Epithelial cell of proximal tubule (primary cell): ENCODE data around the gene EYA2. TPM values are rescaled to one million over a fixed set of nuclear protein-coding genes. Genes with fewer than 3 reads are reported as not detected.
"Not testable (repeated sequence)": the region's sequence is repeated elsewhere in the genome, so short reads cannot be mapped to it uniquely, and the experiment has no call there.

ENCODE experiments used
- DNase-seq: peaks from one replicate; pipeline ENCODE4 v3.0.0-alpha.2; 2011; ENCODE audit warnings: low read depth
- H3K4me3 ChIP-seq: 2 replicates; pipeline ENCODE4 v1.5.1; 2011; ENCODE audit warnings: low read depth, mild to moderate bottlenecking, low read length
- total RNA-seq: library from RNA; depleted of rRNA; stranded (reverse); fragments of >200 nt; gene quantifications from 2 replicates; pipeline ENCODE4 v1.2.3, GENCODE V29; 2015
- TF ChIP-seq, protein P1 (sequence below): conservative IDR thresholded peaks from 2 replicates; pipeline ENCODE4 v1.5.1; 2012; ENCODE audit warnings: low read depth, mild to moderate bottlenecking, low read length

EYA2 gene
- total RNA-seq, 1 donor from 2014 or later: not detected

DNA sequence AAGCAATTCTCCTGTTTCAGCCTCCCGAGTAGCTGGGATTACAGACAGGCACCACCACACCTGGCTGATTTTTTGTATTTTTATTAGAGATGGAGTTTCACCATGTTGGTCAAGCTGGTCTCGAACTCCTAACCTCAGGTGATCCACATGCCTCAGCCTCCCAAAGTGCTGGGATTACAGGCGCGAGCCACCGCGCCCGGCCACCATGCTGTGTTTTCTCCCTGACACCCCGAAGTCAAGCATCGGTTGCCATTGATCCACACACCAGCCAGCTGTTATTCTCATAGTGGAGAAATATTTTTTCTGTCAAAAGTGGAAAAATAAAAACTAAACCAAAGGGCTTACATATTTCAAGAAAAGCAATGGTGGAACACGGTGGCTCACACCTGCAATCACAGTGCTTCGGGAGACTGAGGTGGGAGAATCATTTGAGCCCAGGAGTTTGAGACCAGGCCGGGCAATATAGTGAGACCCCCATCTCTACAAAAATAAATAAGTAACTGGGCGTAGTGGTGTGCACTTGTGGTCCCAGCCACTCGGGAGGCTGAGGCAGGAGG is 304.4 kb downstream of the EYA2 start:
- TF ChIP-seq, protein P1, sequence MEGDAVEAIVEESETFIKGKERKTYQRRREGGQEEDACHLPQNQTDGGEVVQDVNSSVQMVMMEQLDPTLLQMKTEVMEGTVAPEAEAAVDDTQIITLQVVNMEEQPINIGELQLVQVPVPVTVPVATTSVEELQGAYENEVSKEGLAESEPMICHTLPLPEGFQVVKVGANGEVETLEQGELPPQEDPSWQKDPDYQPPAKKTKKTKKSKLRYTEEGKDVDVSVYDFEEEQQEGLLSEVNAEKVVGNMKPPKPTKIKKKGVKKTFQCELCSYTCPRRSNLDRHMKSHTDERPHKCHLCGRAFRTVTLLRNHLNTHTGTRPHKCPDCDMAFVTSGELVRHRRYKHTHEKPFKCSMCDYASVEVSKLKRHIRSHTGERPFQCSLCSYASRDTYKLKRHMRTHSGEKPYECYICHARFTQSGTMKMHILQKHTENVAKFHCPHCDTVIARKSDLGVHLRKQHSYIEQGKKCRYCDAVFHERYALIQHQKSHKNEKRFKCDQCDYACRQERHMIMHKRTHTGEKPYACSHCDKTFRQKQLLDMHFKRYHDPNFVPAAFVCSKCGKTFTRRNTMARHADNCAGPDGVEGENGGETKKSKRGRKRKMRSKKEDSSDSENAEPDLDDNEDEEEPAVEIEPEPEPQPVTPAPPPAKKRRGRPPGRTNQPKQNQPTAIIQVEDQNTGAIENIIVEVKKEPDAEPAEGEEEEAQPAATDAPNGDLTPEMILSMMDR: no peak

DNA sequence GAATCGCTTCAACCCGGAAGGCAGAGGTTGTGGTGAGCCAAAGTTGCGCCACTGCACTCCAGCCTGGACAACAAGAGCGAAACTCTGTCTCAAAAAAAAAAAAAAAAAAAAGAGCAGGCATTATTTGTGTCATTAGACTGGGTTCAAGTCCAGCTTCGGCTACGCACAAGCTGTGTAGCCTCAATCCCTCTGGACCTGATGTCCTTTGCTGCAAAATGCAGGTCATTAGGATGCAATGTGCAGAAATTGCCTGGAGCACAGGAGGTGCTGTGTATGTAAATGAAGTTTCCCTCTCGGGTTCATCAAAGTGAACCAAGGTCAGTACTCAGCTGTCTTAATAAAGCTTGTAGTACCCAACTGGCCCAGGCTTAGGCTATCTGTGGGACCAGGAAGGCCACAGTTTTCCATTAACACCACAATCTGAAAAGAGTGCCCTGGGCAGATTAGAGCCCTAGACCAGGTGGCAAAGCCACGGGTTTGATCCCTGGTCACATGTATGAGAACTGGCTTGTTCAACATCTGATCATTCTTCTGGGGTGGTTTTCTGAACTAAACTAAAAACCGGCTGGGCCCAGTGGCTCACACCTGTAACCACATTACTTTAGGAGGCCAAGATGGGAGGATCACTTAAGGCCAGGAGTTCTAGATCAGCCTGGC is 306.6 kb downstream of the EYA2 start:
- H3K4me3 ChIP-seq: no peak overlapping the region
- DNase-seq: no peak
- TF ChIP-seq, protein P1: no peak

More for the DNA sequence above, 304.4 kb downstream of the EYA2 start:
- H3K4me3 ChIP-seq: no peak overlapping the region
- DNase-seq: no peak

DNA sequence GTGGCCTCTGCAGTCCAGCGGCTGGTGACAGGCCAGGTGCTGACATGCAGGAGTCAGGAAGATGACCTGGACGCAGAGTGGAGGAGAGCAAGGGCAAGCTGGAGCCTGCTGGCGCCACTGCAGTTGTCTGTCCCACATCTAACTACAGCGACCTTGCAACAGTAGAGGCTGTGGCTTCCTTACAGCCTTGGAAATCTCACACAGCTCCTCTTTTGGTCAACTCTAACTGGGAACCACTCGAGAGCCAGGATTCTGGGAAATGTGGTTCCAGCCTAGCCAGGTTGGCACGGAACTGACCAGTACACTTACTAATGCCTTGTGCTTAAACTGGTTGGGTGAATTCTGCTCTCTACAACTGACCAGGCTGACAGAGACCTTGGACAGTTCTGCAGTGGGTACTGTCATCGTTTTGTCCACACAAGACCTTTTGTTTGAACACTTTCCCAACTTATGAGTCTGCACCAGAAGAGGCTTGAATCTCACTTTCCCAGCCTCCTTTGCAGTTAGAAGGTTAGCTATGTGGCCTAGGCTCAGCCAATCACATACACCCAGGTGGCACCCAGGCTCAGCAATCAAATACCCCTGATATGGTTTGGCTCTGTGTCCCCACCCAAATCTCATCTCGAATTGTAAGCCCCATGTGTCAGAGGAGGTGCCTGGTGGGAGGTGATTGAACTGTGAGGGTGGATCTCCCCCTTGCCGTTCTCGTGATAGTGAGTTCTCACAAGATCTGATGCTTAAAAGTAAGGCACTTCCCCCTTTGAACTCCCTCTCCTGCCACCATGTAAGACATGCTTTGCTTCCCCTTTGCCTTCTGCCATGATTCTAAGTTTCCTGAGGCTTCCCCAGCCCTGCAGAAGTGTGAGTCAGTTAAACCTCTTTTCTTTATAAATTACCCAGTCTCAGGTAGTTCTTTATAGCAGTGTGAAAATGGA is 308.4 kb downstream of the EYA2 start:
- DNase-seq: no peak
- TF ChIP-seq, protein P1: no peak
- no peak overlapping the region for H3K4me3 ChIP-seq

DNA sequence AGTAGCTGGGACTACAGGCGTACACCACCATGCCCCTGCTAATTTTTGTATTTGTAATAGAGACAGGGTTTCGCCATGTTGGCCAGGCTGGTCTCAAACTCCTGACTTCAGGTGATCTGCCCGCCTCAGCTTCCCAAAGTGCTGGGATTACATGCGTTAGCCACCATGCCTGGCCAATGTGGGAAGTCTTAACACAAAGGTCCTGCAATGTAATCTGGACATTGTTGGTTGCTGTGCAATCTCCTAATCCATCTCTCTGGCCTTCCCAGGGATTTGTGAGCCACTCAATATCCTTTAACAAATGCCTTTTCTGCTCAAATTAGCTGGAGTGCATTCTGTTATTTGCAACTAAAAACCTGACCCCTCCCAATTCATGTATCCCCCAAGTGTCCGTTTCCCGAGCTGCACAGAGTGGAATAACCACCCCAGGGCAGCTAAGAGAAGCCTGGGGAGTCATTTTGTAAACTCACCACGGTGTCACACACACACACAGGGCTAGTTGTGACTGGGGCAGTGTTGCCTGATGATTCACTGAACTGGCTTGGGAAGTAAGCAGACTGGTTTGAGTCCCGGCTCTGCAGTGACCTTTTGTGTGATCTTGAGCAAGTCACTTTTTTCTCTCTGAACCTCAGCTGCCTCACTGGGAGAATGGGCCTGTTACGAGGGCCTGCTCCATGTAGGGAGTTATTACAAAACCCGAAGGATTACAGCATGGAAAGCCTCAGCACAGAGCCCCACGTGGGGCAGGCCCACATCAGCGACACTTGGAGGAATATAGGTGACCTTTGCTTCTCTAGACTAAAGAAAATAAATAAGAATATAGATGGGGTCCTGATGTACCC is 309.6 kb downstream of the EYA2 start:
- TF ChIP-seq, protein P1: no peak
- no peak for DNase-seq
- H3K4me3 ChIP-seq: no peak overlapping the region

DNA sequence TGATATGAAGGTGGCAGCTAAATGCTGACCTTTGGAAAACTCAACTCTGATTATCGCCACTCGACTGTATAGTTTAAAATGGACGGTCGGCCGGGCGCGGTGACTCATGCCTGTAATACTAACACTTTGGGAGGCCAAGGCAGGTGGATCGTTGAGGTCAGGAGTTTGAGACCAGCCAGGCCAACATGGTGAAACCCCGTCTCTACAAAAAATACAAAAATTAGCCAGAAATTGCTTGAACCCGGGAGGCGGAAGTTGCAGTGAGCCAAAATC is 310.1 kb downstream of the EYA2 start:
- DNase-seq, H3K4me3 ChIP-seq: not testable (repeated sequence)

DNA sequence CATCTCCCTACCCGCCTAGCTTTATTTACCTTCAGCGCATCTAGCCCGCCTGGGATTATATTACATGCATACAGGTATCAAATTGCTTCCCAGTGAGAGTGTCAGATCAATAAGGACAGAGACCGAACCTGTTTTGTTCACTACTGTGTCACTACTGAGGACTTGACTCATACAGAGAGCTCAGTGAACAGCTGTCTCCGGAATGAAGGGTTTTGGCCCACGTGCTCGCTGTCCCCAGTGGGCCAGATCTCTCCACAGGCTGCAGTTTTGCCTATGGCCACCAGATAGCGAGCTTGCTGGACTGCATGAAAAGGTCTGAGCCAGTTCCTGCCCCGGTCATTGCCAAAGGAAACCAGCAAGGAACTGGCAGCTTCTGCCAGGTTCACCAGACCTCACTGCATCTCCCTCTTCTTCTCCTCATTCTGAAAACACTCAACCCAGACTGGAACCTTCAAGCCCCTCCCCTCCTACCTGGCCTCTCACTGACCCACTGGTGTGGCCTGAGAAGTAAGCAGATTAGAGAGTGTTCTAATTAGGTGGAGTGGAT is 311.0 kb downstream of the EYA2 start:
- TF ChIP-seq, protein P1: peak; percentile 90
- no peak overlapping the region for H3K4me3 ChIP-seq
- DNase-seq: no peak

DNA sequence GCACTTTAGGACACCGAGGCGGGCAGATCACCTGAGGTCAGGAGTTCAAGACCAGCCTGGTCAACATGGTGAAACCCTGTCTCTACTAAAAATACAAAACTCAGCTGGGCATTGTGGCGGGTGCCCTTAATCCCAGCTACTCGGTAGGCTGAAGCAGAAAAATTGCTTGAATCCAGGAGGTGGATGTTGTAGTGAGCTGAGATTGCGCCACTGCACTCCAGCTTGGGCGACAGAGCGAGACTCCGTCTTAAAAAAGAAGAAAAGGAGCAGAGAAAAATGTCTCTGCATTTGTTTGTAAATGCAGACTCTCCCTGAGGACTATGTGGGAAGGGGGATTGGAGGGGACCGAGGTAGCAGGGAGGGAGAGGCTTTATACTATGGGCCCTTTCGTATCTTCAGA is 311.9 kb downstream of the EYA2 start:
- not testable (repeated sequence) for DNase-seq, H3K4me3 ChIP-seq
